SH-SY5Y (cell line): ENCODE measurements around the gene GALNT18.

ENCODE experiments used
- GATA2 ChIP-seq: IDR thresholded peaks from 2 replicates; pipeline ENCODE4 v1.6.1; 2011; ENCODE audit warnings: mild to moderate bottlenecking, low read depth, low read length
- GATA3 ChIP-seq: IDR thresholded peaks from 2 replicates; pipeline ENCODE4 v1.6.1; 2011; ENCODE audit warnings: low read depth, mild to moderate bottlenecking, low read length, moderate library complexity

The GALNT18 gene

DNA sequence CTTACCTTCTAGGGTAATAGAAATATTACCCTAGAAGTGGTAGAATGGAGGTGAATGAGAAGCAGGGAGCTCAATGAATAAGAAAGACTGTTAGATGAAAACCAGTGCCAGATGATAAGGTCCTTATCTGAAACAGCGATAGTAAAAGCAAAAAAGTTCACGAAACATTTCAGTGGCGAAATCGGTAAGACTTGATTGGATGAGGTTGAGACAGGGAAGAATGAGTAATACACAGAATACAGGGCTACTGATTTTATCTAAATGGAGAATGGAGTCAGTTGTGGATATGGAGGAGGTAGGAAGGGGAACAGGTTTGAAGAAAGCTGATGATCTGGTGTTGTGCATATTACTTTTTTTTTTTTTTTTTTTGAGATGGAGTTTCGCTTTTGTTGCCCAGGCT is 96.5 kb downstream of the GALNT18 start:
- TF ChIP-seq GATA3 (no peak), GATA2 (no peak)

DNA sequence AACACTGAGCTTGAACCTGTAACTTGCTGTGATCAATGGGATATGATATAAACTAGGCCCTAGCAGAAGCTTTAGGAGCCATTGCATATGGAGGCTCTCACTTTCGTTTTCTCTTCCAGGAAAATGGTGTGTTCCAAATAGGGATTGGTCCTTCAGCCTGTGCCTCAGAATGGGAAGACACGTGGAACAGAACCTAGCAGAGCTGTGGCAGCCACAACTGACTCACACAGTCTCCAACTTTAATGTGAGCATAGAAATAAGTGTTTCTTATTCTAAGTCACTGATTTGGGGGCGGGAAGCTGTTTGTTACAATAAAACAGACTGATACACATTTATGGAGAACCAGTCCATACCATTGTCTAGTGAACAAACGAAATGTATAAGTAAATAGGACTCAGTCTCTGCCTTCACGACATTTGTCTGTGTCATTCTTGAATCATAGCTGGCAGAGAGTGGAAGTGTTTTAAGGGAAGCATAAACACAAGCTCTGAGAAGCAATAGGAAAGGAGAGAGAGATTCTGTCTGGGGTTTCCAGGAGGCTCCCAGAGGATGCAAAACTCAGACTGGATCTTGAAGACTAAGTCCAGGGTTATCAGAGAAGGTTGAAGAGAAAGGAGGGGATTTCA is 97.3 kb downstream of the GALNT18 start:
- no peak for TF ChIP-seq GATA2
- no peak for TF ChIP-seq GATA3

DNA sequence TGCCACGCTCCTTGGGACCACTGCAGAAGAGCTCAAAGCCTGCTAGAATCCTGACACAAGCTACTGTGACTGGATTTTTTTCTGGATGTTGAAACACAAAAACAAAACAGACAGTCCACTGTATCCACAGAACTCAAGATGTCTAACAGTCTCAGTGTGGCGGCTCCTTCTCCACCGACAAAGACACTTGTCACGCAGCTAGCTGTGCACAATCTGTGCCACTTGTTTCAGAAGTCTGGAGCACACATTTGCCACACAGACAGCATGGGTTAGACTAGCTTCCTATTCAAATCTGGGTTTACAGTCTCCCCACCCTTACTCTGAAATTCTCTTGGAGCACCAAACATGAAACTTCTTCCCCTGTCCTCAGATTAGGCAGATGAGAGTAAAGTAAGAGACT is 99.2 kb downstream of the GALNT18 start:
- TF ChIP-seq GATA3 = no peak
- TF ChIP-seq GATA2 = no peak

DNA sequence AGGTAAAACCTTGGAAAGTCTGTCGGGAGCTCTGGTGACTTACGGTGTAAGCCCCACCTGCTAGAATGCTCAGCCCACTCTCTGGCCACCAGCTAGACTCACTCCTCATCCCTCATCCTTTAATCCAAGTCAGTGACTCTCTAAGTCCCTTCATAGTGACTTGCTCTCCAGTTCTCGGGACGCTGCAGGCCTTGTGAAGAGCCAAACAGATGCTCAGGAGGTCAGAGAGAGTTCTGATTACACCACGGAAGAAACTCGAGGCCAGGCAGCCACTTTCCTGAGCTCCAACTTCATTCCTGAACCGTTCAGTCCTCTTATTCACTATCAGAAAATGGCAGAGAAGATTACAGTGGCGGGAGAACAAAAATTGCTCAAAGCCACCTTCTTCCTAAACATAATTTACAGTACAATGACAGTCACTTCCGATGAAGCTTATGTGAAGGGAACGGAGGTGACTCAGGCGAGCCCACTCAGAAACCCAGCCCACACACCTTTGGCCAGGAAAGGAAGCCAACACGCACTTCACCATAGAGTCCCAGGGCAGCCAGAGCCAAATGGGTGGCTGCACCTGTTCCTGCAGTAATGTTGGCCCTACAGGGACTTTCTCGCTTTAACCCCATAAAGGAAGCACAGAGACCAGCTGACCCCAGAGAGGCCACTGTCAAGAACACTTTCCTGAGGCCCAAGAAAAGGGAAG is 100.4 kb downstream of the GALNT18 start:
- TF ChIP-seq GATA3 = no peak
- TF ChIP-seq GATA2 = no peak

DNA sequence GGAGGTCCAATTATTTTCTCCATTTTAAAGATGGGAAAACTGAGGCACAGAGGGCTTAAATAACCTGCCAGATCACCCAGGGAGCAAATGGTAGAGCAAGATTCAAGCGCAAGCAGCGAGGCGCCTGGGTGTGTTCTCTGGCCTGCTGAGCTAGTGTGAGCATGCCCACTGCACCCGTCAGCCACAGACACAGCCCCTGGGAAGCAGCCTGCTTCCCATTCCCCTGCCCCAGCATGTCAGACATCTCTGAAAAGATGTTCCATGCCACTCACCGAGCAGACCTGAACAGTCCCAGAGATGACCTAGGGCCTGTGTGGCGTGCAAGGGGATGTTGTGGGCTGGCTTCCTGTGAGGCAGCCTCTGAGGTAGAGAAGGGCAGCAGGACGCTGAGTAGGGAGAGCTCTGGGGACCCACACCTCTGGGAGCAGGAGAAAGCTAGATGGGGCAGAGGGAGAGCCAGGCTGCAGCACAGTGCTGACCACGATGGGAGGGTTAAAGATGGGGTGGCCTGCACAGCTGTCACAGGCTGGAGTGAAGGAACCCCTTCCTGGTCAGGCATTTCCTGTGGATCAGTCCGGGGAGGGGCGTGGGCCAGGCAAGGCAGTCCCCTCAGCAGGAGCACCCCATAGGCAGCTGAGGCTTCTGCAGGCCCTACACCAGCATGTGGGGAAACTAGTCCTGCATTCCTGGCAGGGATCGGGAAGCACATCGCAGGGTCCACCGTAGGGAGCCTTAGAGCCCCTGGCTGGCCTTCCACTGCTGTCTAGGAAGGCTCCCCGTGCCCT is 101.4 kb downstream of the GALNT18 start:
- no peak for TF ChIP-seq GATA2
- no peak for TF ChIP-seq GATA3

DNA sequence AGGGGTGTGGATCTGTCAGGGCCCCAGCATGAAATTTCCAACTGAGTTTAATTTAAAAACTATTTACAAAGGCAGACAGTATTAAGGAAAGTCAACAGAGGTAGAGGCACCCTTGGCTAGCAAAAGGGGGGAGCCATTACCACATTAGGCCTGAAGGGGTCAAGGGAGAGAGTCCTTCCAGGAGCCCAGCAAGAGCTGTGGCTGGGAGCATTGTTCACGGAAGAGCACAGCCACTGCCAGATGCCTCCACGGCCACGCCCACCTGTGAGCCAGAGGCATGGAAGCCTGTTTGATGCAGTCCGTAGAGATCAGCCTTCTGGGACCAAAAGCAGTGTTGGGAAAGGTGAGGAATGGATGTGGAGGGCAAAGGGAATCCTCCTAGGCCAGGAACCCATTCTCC is 102.6 kb downstream of the GALNT18 start:
- TF ChIP-seq GATA2 (no peak), GATA3 (no peak)

DNA sequence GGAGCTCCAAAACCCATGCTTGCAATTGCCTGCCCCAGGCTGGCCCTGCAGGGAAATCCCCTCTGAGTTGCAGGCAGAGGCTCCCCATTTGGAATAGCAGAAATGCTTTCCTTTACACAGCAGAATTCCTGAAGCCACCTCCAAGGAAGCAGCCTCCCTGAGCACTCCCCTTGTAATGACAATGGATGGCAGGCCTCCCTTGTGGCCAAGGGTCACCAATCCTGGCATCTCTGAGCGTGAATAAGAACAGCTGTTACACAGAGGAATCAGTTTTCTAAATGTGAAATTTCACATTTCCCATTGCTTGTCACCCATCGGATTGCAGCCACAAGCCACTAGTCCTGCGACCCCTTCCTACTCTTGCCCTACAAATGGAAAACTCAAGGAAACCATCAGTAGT is 107.6 kb downstream of the GALNT18 start:
- TF ChIP-seq GATA2 (no peak), GATA3 (no peak)

DNA sequence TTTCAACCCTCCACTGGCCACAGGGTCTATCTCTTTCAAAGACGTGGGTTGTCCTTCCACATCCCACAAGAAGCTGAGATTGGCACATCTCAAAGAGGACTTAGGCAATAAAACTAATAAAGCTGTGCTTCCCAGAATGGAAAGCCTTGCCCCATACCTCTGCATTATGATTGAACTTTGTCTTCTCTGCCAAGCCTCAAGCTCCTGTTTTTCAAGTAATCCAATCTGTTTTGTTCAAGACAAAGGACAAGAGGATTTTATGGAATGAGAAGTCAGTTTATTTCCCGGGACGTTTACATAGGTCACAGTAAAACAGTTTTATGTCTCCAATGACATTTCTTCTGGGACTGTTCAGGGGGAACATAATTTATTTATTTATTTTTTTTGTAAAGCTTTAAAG is 108.4 kb downstream of the GALNT18 start:
- TF ChIP-seq GATA2 = no peak
- no peak for TF ChIP-seq GATA3

DNA sequence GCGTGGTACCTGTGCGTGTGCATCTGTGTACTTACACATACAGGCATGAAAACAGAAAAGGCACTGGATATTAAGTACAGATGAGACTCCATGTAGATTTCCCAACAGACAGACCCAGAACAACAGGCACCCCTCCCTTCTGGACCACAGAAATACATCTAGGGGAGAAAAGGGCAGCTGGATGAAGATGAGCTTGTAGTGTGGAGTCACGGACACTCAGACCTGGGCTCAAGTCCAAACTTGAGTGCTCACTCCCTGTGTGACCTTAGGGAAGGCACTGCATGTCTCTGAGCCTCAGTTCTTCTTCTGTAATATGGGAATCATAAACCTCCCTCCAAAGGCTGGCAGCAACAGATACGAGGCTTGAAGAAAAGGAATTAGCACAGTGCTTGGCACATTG is 108.9 kb downstream of the GALNT18 start:
- TF ChIP-seq GATA3 = no peak
- TF ChIP-seq GATA2 = no peak

DNA sequence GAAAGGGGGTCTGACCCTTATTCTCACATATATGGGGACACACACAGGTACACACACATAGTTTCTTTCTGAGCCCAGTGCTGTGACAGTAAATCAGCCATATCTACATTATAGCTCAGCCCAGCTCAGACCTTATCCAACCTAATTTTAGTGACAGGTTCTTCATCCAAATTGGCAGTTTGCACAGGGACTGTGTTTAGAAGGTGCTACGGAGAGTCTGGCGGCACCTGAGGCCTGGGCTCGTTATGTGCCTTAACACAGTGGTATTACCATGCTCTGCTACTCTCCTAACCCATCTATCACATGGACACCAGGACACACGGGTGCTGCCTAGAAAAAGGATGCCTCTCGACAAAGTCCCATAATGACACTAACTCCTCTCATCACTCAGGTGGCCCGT is 109.3 kb downstream of the GALNT18 start:
- TF ChIP-seq GATA2 (no peak), GATA3 (no peak)

DNA sequence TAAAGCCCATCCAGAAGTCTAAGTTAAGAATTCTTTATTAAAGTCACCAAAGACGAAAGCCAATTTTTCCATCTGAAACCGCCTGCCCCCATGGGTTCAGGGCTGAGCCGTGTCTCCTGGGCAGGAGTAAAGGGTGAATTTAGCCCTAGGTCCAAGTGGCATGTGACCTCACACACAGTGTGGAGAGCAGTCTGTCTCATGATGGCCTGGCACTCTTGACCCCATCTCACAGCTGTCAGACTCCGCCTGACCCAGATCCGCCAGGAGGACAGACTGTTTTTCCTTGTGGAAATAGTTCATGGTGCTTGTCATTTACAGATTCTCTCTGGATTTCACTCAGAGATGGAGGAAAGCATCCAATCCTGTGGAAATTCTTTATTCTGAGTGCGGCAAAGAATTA is 109.7 kb downstream of the GALNT18 start:
- TF ChIP-seq GATA2 = no peak
- no peak for TF ChIP-seq GATA3

DNA sequence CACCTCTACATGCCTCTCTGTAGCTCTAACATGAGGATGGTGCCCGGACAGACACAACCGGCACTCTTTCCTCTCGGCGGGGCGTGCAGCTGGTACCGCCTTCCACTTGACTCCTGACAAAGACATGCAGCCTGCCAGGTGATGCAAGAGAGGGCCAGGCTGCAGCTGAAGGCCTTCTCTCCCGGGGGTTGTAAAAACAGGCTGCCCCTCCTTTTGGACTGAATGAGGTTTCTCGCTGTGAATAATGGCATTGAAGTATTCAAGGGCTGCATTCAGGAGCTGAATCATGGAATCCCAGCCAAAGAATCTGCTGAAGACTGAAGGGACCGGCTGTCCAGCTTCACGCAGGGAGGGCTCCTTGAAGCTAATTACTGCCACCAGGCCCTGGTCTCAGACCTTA is 110.9 kb downstream of the GALNT18 start:
- TF ChIP-seq GATA2 (no peak), GATA3 (no peak)

DNA sequence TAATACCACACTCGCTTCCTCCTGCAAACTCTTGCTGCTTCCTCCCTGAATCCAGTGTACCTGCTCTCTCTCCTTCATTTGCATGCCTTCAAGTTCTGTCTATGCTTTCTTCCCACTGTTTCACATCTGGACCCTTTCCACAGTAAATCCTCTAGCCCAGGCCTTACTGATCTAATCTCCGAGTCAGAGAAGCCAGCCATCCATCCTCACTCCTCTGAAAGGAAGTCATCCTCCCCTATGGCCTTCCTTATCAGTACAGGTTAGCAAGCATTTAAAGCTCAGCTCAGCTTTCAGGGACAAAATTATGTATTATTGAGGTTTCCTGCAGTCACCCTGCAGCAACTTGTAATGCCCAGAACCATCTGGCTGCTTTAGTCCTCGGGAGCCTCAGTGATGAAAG is 116.1 kb downstream of the GALNT18 start:
- TF ChIP-seq GATA3 = no peak
- peak; percentile 76 for TF ChIP-seq GATA2

DNA sequence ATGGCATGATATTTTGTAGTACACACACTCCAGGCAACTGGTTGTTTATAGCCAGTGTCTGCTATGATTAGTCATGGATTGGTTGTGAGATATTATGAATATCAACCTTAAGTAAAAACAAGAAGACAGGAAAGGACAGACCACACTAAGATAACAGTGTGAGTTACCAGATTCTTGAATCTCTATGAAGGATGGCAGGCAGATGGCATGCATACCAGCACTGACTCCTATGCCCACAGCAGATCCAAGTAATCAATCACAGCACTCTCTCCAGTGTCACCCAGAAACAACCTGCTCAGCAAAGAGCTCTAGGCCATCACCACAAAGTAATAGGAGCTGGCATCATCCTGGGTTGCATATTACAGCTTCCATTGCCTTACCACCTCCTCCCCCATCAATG is 116.6 kb downstream of the GALNT18 start:
- TF ChIP-seq GATA3 (no peak), GATA2 (no peak)

DNA sequence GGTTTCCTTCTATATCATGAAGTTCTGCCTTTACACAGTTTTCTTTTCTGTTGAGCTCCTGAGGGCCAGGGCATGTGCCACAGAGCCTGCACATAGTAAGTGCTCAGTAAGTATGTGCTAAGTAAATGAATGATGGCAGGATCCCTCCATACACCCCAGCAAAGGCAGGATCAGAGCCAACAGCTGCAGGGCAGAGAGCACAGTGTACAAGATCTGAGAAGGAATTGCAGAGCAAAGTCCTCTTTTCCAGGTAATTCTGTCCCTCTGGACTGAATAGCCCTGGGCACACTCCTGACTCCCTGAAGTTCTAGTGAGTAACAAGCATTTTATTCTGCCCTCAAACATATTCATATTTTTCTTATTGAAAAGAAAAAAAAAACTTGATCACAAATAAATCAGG is 117.7 kb downstream of the GALNT18 start:
- no peak for TF ChIP-seq GATA2
- no peak for TF ChIP-seq GATA3
